SJCRH30 (cell line): Measurements from ENCODE around the gene ZNFX1. TPM values are rescaled to one million over a fixed set of nuclear protein-coding genes. Genes with fewer than 3 reads are reported as not detected.
"Not testable (repeated sequence)": the region's sequence is repeated elsewhere in the genome, so short reads cannot be mapped to it uniquely, and the experiment has no call there.

Experiments used
- DNase-seq, 2 experiments: peaks; one replicate each; pipeline ENCODE4 v3.0.0-alpha.2; 2015 to 2020
- H3K27ac ChIP-seq: fragments of 250-450 bp; sonication (Bioruptor Pico); 2 replicates; pipeline ENCODE4 v1.5.1; 2020; ENCODE audit warnings: mild to moderate bottlenecking, moderate library complexity
- H3K27me3 ChIP-seq: fragments of 250-450 bp; sonication (Bioruptor Pico); 2 replicates; pipeline ENCODE4 v1.5.1; 2020; ENCODE audit warnings: mild to moderate bottlenecking, moderate library complexity
- H3K36me3 ChIP-seq: fragments of 250-450 bp; sonication (Bioruptor Pico); 2 replicates; pipeline ENCODE4 v1.5.1; 2020; ENCODE audit warnings: mild to moderate bottlenecking, moderate library complexity
- H3K4me1 ChIP-seq: fragments of 250-450 bp; sonication (Bioruptor Pico); 2 replicates; pipeline ENCODE4 v1.5.1; 2020; ENCODE audit warnings: mild to moderate bottlenecking, moderate library complexity
- H3K4me3 ChIP-seq: fragments of 250-450 bp; sonication (Bioruptor Pico); 2 replicates; pipeline ENCODE4 v1.5.1; 2020; ENCODE audit warnings: mild to moderate bottlenecking, moderate library complexity
- H3K9me3 ChIP-seq: fragments of 250-450 bp; sonication (Bioruptor Pico); replicated peaks from 2 replicates; pipeline ENCODE4 v1.5.1; 2020; ENCODE audit warnings: mild to moderate bottlenecking, moderate library complexity
- total RNA-seq: library from RNA; depleted of rRNA; stranded (reverse); fragments of >200 nt; shearing (Covaris generic); gene quantifications from 2 replicates; pipeline ENCODE4 v1.2.3, GENCODE V29; 2014

Gene ZNFX1
- total RNA-seq, 1 experiment from 2014 or later = 25.5 TPM

GRCh38 chr20:49231471-49231870 is 46.4 kb downstream of the ZNFX1 start:
- Histone ChIP-seq H3K9me3 (no peaks in the 10 kb centered on the region), H3K4me1 (peaks cover 40% of the 10 kb centered on the region), H3K36me3 (peaks cover 68% of the 10 kb centered on the region), H3K4me3 (no peak overlapping the region), H3K27me3 (no peaks in the 10 kb centered on the region), H3K27ac (peak overlapping the region; percentile 94)
- peak; percentile 68 to 78 for DNase-seq

- no peaks in the 10 kb centered on the region for H3K27me3 ChIP-seq
- peak overlapping the region; percentile 94 for H3K27ac ChIP-seq
- peaks cover 69% of the 10 kb centered on the region for H3K36me3 ChIP-seq
- H3K4me1 ChIP-seq = peaks cover 40% of the 10 kb centered on the region
- peak; percentile 100 for DNase-seq
- no peaks in the 10 kb centered on the region for H3K9me3 ChIP-seq
- no peak overlapping the region for H3K4me3 ChIP-seq
These were observed 47.2 kb downstream of the ZNFX1 start for GRCh38 chr20:49230561-49231133.

GRCh38 chr20:49230021-49230420 is 47.8 kb downstream of the ZNFX1 start:
- Histone ChIP-seq H3K9me3 (no peaks in the 10 kb centered on the region), H3K4me3 (no peak overlapping the region), H3K27me3 (no peaks in the 10 kb centered on the region), H3K36me3 (peaks cover 68% of the 10 kb centered on the region), H3K27ac (peak overlapping the region; percentile 94), H3K4me1 (peaks cover 40% of the 10 kb centered on the region)
- DNase-seq = peak; percentile 78 to 83

- H3K4me3 ChIP-seq = no peak overlapping the region
- peaks cover 40% of the 10 kb centered on the region for H3K4me1 ChIP-seq
- H3K27me3 ChIP-seq = no peaks in the 10 kb centered on the region
- H3K9me3 ChIP-seq = no peaks in the 10 kb centered on the region
- DNase-seq = peak in 1 of 2 experiments; percentile 40
- peaks cover 68% of the 10 kb centered on the region for H3K36me3 ChIP-seq
- peak overlapping the region; percentile 94 for H3K27ac ChIP-seq
These were observed 48.5 kb downstream of the ZNFX1 start for GRCh38 chr20:49229381-49229780.

GRCh38 chr20:49228676-49229075 is 49.2 kb downstream of the ZNFX1 start:
- peak; percentile 88 to 90 for DNase-seq

GRCh38 chr20:49225896-49226295 is 52.0 kb downstream of the ZNFX1 start:
- Histone ChIP-seq H3K36me3 (peaks cover 77% of the 10 kb centered on the region), H3K27me3 (no peaks in the 10 kb centered on the region), H3K4me1 (peaks cover 25% of the 10 kb centered on the region), H3K27ac (no peak overlapping the region), H3K4me3 (no peak overlapping the region), H3K9me3 (no peaks in the 10 kb centered on the region)
- DNase-seq = no peak

More at GRCh38 chr20:49228676-49229075, 49.2 kb downstream of the ZNFX1 start:
- Histone ChIP-seq H3K4me1 (peaks cover 40% of the 10 kb centered on the region), H3K27ac (peak overlapping the region; percentile 94), H3K36me3 (peaks cover 66% of the 10 kb centered on the region), H3K27me3 (no peaks in the 10 kb centered on the region), H3K4me3 (no peak overlapping the region), H3K9me3 (no peaks in the 10 kb centered on the region)

- DNase-seq = no peak
- H3K27ac ChIP-seq = peak overlapping the region; percentile 58
- H3K27me3 ChIP-seq = no peaks in the 10 kb centered on the region
- peaks cover 9% of the 10 kb centered on the region; the same call in 1 of the 2 replicates for H3K4me1 ChIP-seq
- H3K9me3 ChIP-seq = no peaks in the 10 kb centered on the region
- H3K36me3 ChIP-seq = peaks cover 44% of the 10 kb centered on the region
- peak overlapping the region; percentile 76 for H3K4me3 ChIP-seq
These were observed 57.7 kb downstream of the ZNFX1 start for GRCh38 chr20:49219924-49220831.

GRCh38 chr20:49219091-49219923 is 58.5 kb downstream of the ZNFX1 start, which contains the start of gene DDX27:
Gene DDX27, plus strand, starts transcription at chr20:49219416. Its CDS starts 33 bp downstream, at chr20:49219449.
- H3K4me1 ChIP-seq = peaks cover 9% of the 10 kb centered on the region; the same call in 1 of the 2 replicates
- H3K36me3 ChIP-seq = peaks cover 35% of the 10 kb centered on the region
- H3K9me3 ChIP-seq = no peaks in the 10 kb centered on the region
- H3K4me3 ChIP-seq = peak within 1 kb of the TSS; percentile 76
- peak; percentile 100 for DNase-seq
- H3K27me3 ChIP-seq = no peaks in the 10 kb centered on the region
- H3K27ac ChIP-seq = peak within 1 kb of the TSS; percentile 58

- H3K27me3 ChIP-seq, H3K4me1 ChIP-seq, H3K9me3 ChIP-seq: not testable (repeated sequence)
- peak overlapping the region; percentile 58 for H3K27ac ChIP-seq
- peak overlapping the region; percentile 76 for H3K4me3 ChIP-seq
- peak in 1 of 2 experiments; percentile 40 for DNase-seq
- H3K36me3 ChIP-seq = peaks cover 31% of the 10 kb centered on the region
These were observed 59.1 kb downstream of the ZNFX1 start for GRCh38 chr20:49218739-49219090.

GRCh38 chr20:49216991-49217578 is 60.8 kb downstream of the ZNFX1 start:
- Histone ChIP-seq H3K4me3 (peak overlapping the region; percentile 2; the same call in 1 of the 2 replicates), H3K4me1 (peaks cover 9% of the 10 kb centered on the region; the same call in 1 of the 2 replicates), H3K9me3 (0 out of 2 replicates have a peak, but pooled peaks cover 2% of the 10 kb centered on the region), H3K27me3 (no peaks in the 10 kb centered on the region), H3K27ac (no peak overlapping the region), H3K36me3 (peaks cover 15% of the 10 kb centered on the region)
- DNase-seq = peak; percentile 97 to 99

GRCh38 chr20:49215232-49215631 is 62.6 kb downstream of the ZNFX1 start:
- H3K36me3 ChIP-seq = no peaks in the 10 kb centered on the region
- H3K27ac ChIP-seq = no peak overlapping the region
- H3K4me3 ChIP-seq = no peak overlapping the region
- H3K27me3 ChIP-seq = no peaks in the 10 kb centered on the region
- no peak for DNase-seq
- H3K9me3 ChIP-seq = peaks cover 12% of the 10 kb centered on the region
- peaks cover 4% of the 10 kb centered on the region; the same call in 1 of the 2 replicates for H3K4me1 ChIP-seq

GRCh38 chr20:49214571-49214970 is 63.3 kb downstream of the ZNFX1 start:
- no peak for DNase-seq
- H3K27ac ChIP-seq = no peak overlapping the region
- peaks cover 3% of the 10 kb centered on the region; the same call in 1 of the 2 replicates for H3K4me1 ChIP-seq
- no peaks in the 10 kb centered on the region for H3K36me3 ChIP-seq
- H3K4me3 ChIP-seq = no peak overlapping the region
- peaks cover 15% of the 10 kb centered on the region for H3K9me3 ChIP-seq
- H3K27me3 ChIP-seq = no peaks in the 10 kb centered on the region

GRCh38 chr20:49210757-49211110 is 67.1 kb downstream of the ZNFX1 start:
- no peak overlapping the region for H3K27ac ChIP-seq
- H3K4me1 ChIP-seq = no peaks in the 10 kb centered on the region
- no peaks in the 10 kb centered on the region for H3K27me3 ChIP-seq
- H3K36me3 ChIP-seq = no peaks in the 10 kb centered on the region
- H3K9me3 ChIP-seq = peaks cover 15% of the 10 kb centered on the region
- no peak for DNase-seq
- H3K4me3 ChIP-seq = no peak overlapping the region

- H3K4me3 ChIP-seq = no peak overlapping the region
- H3K9me3 ChIP-seq = peaks cover 15% of the 10 kb centered on the region
- no peak for DNase-seq
- no peaks in the 10 kb centered on the region for H3K36me3 ChIP-seq
- H3K27me3 ChIP-seq = no peaks in the 10 kb centered on the region
- no peak overlapping the region for H3K27ac ChIP-seq
- no peaks in the 10 kb centered on the region for H3K4me1 ChIP-seq
These were observed 67.6 kb downstream of the ZNFX1 start for GRCh38 chr20:49210101-49210756.
